ENCODE results near the gene CCDC63. TPM values are rescaled to one million over a fixed set of nuclear protein-coding genes. Genes with fewer than 3 reads are reported as not detected.

CCDC63 gene
- polyA plus RNA-seq, 1 of the 3 experiments (the other 2 are of a cell fraction): not detected

DNA sequence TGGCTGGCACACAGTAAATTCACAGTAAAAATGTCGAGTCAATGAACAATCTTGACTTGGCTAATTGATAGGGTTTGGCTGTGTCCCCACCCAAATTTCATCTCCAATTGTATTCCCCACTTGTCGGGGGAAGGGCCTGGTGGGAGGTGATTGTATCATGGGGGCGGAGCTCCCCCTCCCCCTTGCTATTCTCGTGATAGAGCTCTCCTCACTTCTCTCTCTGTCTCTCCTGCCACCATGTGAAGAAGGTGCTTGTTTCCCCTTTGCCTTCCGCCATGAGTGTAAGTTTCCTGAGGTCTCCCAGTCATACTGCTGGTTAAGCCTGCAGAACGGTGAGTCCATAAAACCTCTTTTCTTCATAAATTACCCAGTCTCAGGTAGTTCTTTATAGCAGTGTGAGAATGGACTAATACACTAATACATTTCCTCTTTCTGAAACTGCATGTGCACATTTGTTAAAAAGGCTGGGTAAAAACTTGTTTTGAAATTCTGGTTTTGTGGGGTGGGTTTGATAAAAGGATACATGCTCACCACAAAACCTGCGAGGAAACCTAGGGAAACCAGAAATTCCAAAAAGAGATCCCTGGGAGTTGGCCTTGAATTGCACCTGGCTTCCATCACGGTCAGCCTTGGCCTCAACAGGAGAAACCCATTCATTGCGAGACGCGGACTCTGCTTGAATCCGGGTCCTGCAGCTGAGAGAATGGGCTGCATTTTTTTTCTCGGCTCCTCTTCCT, 89.7 kb downstream of the CCDC63 start:
- H3K9me3 ChIP-seq: no peaks in the 10 kb centered on the region
- H4K20me1 ChIP-seq (ENCODE audit: insufficient read depth): no peaks in the 10 kb centered on the region
- H3K4me2 ChIP-seq: no peak overlapping the region
- no peak overlapping the region for H3K9ac ChIP-seq
- no peak for DNase-seq
- ChIA-PET CTCF (interaction anchor here (0.6 to 2.9 kb wide), 32 partner anchors 8 to 462 kb away, joined by 3 to 13 read pairs (median 4); no protein-coding TSS in a partner anchor), POLR2A (no interaction called here)
- no peaks in the 10 kb centered on the region for H3K27me3 ChIP-seq (ENCODE audit: insufficient read depth)
- no peak for TF ChIP-seq RCOR1 (IDR thresholded peaks at IDR 0.05; ENCODE audit: low read length)
- TF ChIP-seq EP300 (IDR thresholded peaks at IDR 0.05; ENCODE audit: borderline replicate concordance in 1 of 2, low read depth in 1 of 2, low read length in 1 of 2): no peak
- TF ChIP-seq SIN3A (IDR thresholded peaks at IDR 0.05; ENCODE audit: borderline replicate concordance, low read depth, low read length): no peak
- TF ChIP-seq YY1 (IDR thresholded peaks at IDR 0.05; ENCODE audit: low read depth): no peak
- no peak for TF ChIP-seq FOSL2 (IDR thresholded peaks at IDR 0.05; ENCODE audit: borderline replicate concordance, low read depth)
- no peak for TF ChIP-seq MXI1 (IDR thresholded peaks at IDR 0.05; ENCODE audit: low read depth, low read length)
- TF ChIP-seq TEAD4 (IDR thresholded peaks at IDR 0.05; ENCODE audit: borderline replicate concordance, insufficient read depth): no peak
- H2AFZ ChIP-seq (ENCODE audit: low read depth): no peak overlapping the region
- H3K9me2 ChIP-seq: no peaks in the 10 kb centered on the region
- no peaks in the 10 kb centered on the region; a peak in 1 of 4 replicates for H3K4me1 ChIP-seq (ENCODE audit: control insufficient read depth in 1 of 2, insufficient read depth in 2 of 2, low read depth in 1 of 2, low read length in 1 of 2)
- 68% methylated on average over 13 of the region's 13 CpGs for WGBS (ENCODE audit: low lambda C conversion rate)
- no peaks in the 10 kb centered on the region for H3K79me2 ChIP-seq (ENCODE audit: insufficient read depth)
- no peak overlapping the region for H3K27ac ChIP-seq (ENCODE audit: low read depth in 2 of 2, low read length in 1 of 2)
- no peaks in the 10 kb centered on the region for H3K36me3 ChIP-seq (replicated peaks in 1 of 2; ENCODE audit: control insufficient read depth in 1 of 2, insufficient read depth in 2 of 2, low read length in 1 of 2)
- H3K4me3 ChIP-seq (ENCODE audit: low read depth in 2 of 2, low read length in 1 of 2): peak overlapping the region in 1 of 2 experiments; percentile 48; a peak in 1 of 4 replicates
- H3F3A ChIP-seq (replicated peaks; ENCODE audit: insufficient read depth): peaks cover 3% of the 10 kb centered on the region

DNA sequence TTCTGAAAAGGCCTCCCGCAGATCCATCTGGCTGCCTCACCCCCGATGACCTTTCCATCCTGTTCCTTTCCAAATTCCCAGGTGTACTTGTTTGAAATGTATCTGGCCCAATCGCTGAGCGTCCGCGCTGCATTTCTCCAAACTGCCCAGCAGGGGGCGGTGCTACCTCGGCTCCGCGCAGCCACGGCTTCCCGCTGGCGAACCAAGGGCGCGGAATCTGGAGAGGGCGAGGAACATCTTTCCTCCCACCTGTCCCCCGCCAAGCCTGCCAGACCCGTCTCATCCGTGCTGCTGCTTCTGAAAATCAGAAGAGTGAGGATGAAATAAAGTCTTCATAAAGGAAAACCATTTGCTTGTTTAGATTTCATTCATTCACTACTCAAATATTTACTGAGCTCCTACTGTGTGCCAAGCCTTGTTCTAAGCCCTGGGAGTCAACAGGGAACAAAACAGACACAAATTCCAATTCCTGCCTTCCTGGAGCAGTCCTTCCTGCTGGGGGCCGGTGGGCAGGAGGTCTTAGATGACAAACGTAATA, 90.4 kb downstream of the CCDC63 start:
- no peaks in the 10 kb centered on the region; a peak in 1 of 4 replicates for H3K4me1 ChIP-seq (ENCODE audit: control insufficient read depth in 1 of 2, insufficient read depth in 2 of 2, low read depth in 1 of 2, low read length in 1 of 2)
- peak overlapping the region in 1 of 2 experiments; percentile 48; a peak in 1 of 4 replicates for H3K4me3 ChIP-seq (ENCODE audit: low read depth in 2 of 2, low read length in 1 of 2)
- 15% methylated on average over 21 of the region's 21 CpGs for whole genome bisulfite sequencing (ENCODE audit: low lambda C conversion rate)
- no peak overlapping the region for H3K27ac ChIP-seq (ENCODE audit: low read depth in 2 of 2, low read length in 1 of 2)
- POLR2A ChIA-PET: no interaction called here
- H3K9me2 ChIP-seq: no peaks in the 10 kb centered on the region
- peak; percentile 85 for DNase-seq
- H2AFZ ChIP-seq (ENCODE audit: low read depth): no peak overlapping the region
- H3K36me3 ChIP-seq (replicated peaks in 1 of 2; ENCODE audit: control insufficient read depth in 1 of 2, insufficient read depth in 2 of 2, low read length in 1 of 2): no peaks in the 10 kb centered on the region
- no peak overlapping the region for H3K4me2 ChIP-seq
- no peaks in the 10 kb centered on the region for H4K20me1 ChIP-seq (ENCODE audit: insufficient read depth)
- H3K9ac ChIP-seq: no peak overlapping the region
- no peaks in the 10 kb centered on the region for H3K27me3 ChIP-seq (ENCODE audit: insufficient read depth)
- H3K9me3 ChIP-seq: no peaks in the 10 kb centered on the region
- CTCF ChIA-PET: interaction anchor here (0.6 to 2.9 kb wide), 41 partner anchors 8 to 515 kb away, joined by 3 to 13 read pairs (median 4); no protein-coding TSS in a partner anchor
- H3F3A ChIP-seq (replicated peaks; ENCODE audit: insufficient read depth): peaks cover 3% of the 10 kb centered on the region
- H3K79me2 ChIP-seq (ENCODE audit: insufficient read depth): no peaks in the 10 kb centered on the region
- TF ChIP-seq, protein P1, sequence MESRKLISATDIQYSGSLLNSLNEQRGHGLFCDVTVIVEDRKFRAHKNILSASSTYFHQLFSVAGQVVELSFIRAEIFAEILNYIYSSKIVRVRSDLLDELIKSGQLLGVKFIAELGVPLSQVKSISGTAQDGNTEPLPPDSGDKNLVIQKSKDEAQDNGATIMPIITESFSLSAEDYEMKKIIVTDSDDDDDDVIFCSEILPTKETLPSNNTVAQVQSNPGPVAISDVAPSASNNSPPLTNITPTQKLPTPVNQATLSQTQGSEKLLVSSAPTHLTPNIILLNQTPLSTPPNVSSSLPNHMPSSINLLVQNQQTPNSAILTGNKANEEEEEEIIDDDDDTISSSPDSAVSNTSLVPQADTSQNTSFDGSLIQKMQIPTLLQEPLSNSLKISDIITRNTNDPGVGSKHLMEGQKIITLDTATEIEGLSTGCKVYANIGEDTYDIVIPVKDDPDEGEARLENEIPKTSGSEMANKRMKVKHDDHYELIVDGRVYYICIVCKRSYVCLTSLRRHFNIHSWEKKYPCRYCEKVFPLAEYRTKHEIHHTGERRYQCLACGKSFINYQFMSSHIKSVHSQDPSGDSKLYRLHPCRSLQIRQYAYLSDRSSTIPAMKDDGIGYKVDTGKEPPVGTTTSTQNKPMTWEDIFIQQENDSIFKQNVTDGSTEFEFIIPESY (IDR thresholded peaks at IDR 0.05; ENCODE audit: borderline replicate concordance, low read depth): no peak
- TF ChIP-seq TAF1 (IDR thresholded peaks at IDR 0.05; ENCODE audit: borderline replicate concordance, low read depth, low read length) (no peak), SMC3 (IDR thresholded peaks at IDR 0.05; ENCODE audit: low read depth, low read length) (peak; percentile 79), FOXM1 (IDR thresholded peaks at IDR 0.05; ENCODE audit: low read depth) (no peak), RAD21 (IDR thresholded peaks at IDR 0.05; ENCODE audit: low read length) (peak; percentile 89), EZH2phosphoT487 (IDR thresholded peaks at IDR 0.05; ENCODE audit: borderline replicate concordance, low read depth) (no peak), SIN3A (IDR thresholded peaks at IDR 0.05; ENCODE audit: borderline replicate concordance, low read depth, low read length) (no peak), USF1 (IDR thresholded peaks at IDR 0.05; ENCODE audit: borderline replicate concordance, low read depth) (no peak), TEAD4 (IDR thresholded peaks at IDR 0.05; ENCODE audit: borderline replicate concordance, insufficient read depth) (no peak), RCOR1 (IDR thresholded peaks at IDR 0.05; ENCODE audit: low read length) (0 out of 2 replicates have a peak, but pooled peaks have one; percentile 23), FOSL2 (IDR thresholded peaks at IDR 0.05; ENCODE audit: borderline replicate concordance, low read depth) (no peak), RFX5 (IDR thresholded peaks at IDR 0.05; ENCODE audit: low read length) (no peak), YY1 (IDR thresholded peaks at IDR 0.05; ENCODE audit: low read depth) (no peak), MXI1 (IDR thresholded peaks at IDR 0.05; ENCODE audit: low read depth, low read length) (no peak), NFIC (IDR thresholded peaks at IDR 0.05; ENCODE audit: borderline replicate concordance) (no peak), CHD2 (IDR thresholded peaks at IDR 0.05; ENCODE audit: low read length, partially characterized antibody) (peak; percentile 29), EP300 (IDR thresholded peaks at IDR 0.05; ENCODE audit: borderline replicate concordance in 1 of 2, low read depth in 1 of 2, low read length in 1 of 2) (no peak)
- TF ChIP-seq, protein P2, sequence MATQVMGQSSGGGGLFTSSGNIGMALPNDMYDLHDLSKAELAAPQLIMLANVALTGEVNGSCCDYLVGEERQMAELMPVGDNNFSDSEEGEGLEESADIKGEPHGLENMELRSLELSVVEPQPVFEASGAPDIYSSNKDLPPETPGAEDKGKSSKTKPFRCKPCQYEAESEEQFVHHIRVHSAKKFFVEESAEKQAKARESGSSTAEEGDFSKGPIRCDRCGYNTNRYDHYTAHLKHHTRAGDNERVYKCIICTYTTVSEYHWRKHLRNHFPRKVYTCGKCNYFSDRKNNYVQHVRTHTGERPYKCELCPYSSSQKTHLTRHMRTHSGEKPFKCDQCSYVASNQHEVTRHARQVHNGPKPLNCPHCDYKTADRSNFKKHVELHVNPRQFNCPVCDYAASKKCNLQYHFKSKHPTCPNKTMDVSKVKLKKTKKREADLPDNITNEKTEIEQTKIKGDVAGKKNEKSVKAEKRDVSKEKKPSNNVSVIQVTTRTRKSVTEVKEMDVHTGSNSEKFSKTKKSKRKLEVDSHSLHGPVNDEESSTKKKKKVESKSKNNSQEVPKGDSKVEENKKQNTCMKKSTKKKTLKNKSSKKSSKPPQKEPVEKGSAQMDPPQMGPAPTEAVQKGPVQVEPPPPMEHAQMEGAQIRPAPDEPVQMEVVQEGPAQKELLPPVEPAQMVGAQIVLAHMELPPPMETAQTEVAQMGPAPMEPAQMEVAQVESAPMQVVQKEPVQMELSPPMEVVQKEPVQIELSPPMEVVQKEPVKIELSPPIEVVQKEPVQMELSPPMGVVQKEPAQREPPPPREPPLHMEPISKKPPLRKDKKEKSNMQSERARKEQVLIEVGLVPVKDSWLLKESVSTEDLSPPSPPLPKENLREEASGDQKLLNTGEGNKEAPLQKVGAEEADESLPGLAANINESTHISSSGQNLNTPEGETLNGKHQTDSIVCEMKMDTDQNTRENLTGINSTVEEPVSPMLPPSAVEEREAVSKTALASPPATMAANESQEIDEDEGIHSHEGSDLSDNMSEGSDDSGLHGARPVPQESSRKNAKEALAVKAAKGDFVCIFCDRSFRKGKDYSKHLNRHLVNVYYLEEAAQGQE (IDR thresholded peaks at IDR 0.05; ENCODE audit: low read depth, low read length): no peak

Measured in SK-N-SH (cell line).